H1 (cell line): ENCODE measurements around the gene SLC66A2. TPM values are rescaled to one million over a fixed set of nuclear protein-coding genes. Genes with fewer than 3 reads are reported as not detected.

Source experiments
- CTCF ChIA-PET: fragments of 300-600 bp; sonication (Branson Sonifier 250); formaldehyde crosslinking; loops from one replicate; lab custom pipeline; 2021; ENCODE audit not compliant: partially characterized antibody; lab: Charles Lee
- POLR2A ChIA-PET: fragments of 300-600 bp; sonication (Branson Sonifier 250); formaldehyde crosslinking; loops from one replicate; lab custom pipeline; 2021; ENCODE audit warnings: inconsistent platforms; ENCODE audit not compliant: partially characterized antibody; lab: Charles Lee
- DNase-seq, 2 experiments: peaks; one replicate each; pipeline versions ENCODE4 v3.0.0 to v3.0.0-alpha.2; 2010 to 2022; ENCODE audit warnings: low spot score in 2 of 2, low read depth in 1 of 2, mixed read lengths in 1 of 2
- FAIRE-seq: peaks from 2 replicates; lab custom pipeline; 2011; peaks lifted over from hg19 to GRCh38; lab: Jason Lieb, UNC
- H2AFZ ChIP-seq: 2 replicates; pipeline ENCODE4 v1.8.1; 2012; ENCODE audit warnings: low read length, inconsistent platforms
- H2AK5ac ChIP-seq: 2 replicates; pipeline ENCODE4 v1.6.1; 2013; ENCODE audit warnings: low read depth, low read length
- H2BK120ac ChIP-seq: replicated peaks from 2 replicates; pipeline ENCODE3; 2013; ENCODE audit warnings: low read depth, low read length, inconsistent platforms
- H2BK12ac ChIP-seq: 2 replicates; pipeline ENCODE4 v1.6.1; 2013; ENCODE audit warnings: low read depth, low read length
- H2BK15ac ChIP-seq: 2 replicates; pipeline ENCODE4 v1.6.1; 2013; ENCODE audit warnings: low read length
- H2BK20ac ChIP-seq: 2 replicates; pipeline ENCODE4 v1.6.1; 2013; ENCODE audit warnings: low read length
- H2BK5ac ChIP-seq: 2 replicates; pipeline ENCODE4 v1.6.1; 2013; ENCODE audit warnings: low read depth, low read length
- H3K14ac ChIP-seq: 2 replicates; pipeline ENCODE4 v1.6.1; 2013; ENCODE audit warnings: inconsistent platforms; ENCODE audit not compliant: insufficient read length
- H3K18ac ChIP-seq: 2 replicates; pipeline ENCODE4 v1.6.1; 2013; ENCODE audit warnings: low read length; ENCODE audit errors: extremely low read depth
- H3K23ac ChIP-seq: 2 replicates; pipeline ENCODE4 v1.6.1; 2013; ENCODE audit warnings: inconsistent platforms; ENCODE audit not compliant: insufficient read length
- H3K23me2 ChIP-seq: 2 replicates; pipeline ENCODE4 v1.6.1; 2013; ENCODE audit warnings: low read depth, low read length
- H3K27ac ChIP-seq: 2 replicates; pipeline ENCODE4 v1.6.1; 2011; ENCODE audit warnings: low read depth, low read length, inconsistent platforms
- H3K27me3 ChIP-seq, 4 experiments: replicated peaks in 1 of 4; 1 replicate in 1 of 4; 2 replicates in 3 of 4; pipeline versions ENCODE4 v1.6.1 to v1.8.1; 2011 to 2013; ENCODE audit warnings: low read length in 3 of 4, mild to moderate bottlenecking in 3 of 4, inconsistent platforms in 2 of 4, mixed read lengths in 2 of 4, moderate library complexity in 1 of 4; ENCODE audit not compliant: control insufficient read depth in 3 of 4, insufficient read depth in 3 of 4; ENCODE audit errors: extremely low read depth in 1 of 4
- H3K36me3 ChIP-seq, 4 experiments: 2 replicates each; pipeline versions ENCODE4 v1.6.1 to v1.8.1; 2011 to 2013; ENCODE audit warnings: mild to moderate bottlenecking in 4 of 4, low read length in 3 of 4, moderate library complexity in 2 of 4, control low read depth in 1 of 4, inconsistent platforms in 1 of 4; ENCODE audit not compliant: insufficient read depth in 4 of 4, control insufficient read depth in 2 of 4
- H3K4ac ChIP-seq: replicated peaks from 2 replicates; pipeline ENCODE3; 2013; ENCODE audit warnings: low read length, low read depth, mixed read lengths, inconsistent platforms; ENCODE audit not compliant: insufficient read length
- H3K4me1 ChIP-seq, 4 experiments: replicated peaks in 1 of 4; 1 replicate in 1 of 4; 2 replicates in 3 of 4; pipeline versions ENCODE4 v1.6.1 to v1.8.1; 2011 to 2013; ENCODE audit warnings: low read length in 3 of 4, inconsistent platforms in 2 of 4, mixed read lengths in 1 of 4; ENCODE audit not compliant: insufficient read depth in 4 of 4, control insufficient read depth in 3 of 4
- H3K4me2 ChIP-seq, 2 experiments: 2 replicates each; pipeline versions ENCODE4 v1.6.1 to v1.8.1; 2011 to 2013; ENCODE audit warnings: low read depth in 2 of 2, low read length in 2 of 2, control low read depth in 1 of 2, inconsistent platforms in 1 of 2, mild to moderate bottlenecking in 1 of 2; ENCODE audit not compliant: insufficient read depth in 1 of 2
- H3K4me3 ChIP-seq, 4 experiments: fragments of 200-600, 300-600 bp in 1 of 4; sonication (generic), shearing (Covaris generic), sonication (Bioruptor Twin) in 1 of 4; 2 replicates each; pipeline versions ENCODE4 v1.5.1 to v1.8.1; 2011 to 2016; ENCODE audit warnings: low read length in 4 of 4, low read depth in 3 of 4, control low read depth in 2 of 4, inconsistent platforms in 2 of 4, mild to moderate bottlenecking in 2 of 4, mixed read lengths in 1 of 4, moderate library complexity in 1 of 4; ENCODE audit not compliant: insufficient read depth in 2 of 4; ENCODE audit errors: extremely low read depth in 1 of 4
- H3K56ac ChIP-seq: replicated peaks from 2 replicates; pipeline ENCODE3; 2013; ENCODE audit warnings: low read depth, mild to moderate bottlenecking, mixed read lengths, low read length, inconsistent platforms; ENCODE audit not compliant: insufficient read length
- H3K79me1 ChIP-seq: 2 replicates; pipeline ENCODE4 v1.6.1; 2013; ENCODE audit warnings: low read depth, low read length, control low read depth
- H3K79me2 ChIP-seq, 2 experiments: 2 replicates each; pipeline versions ENCODE4 v1.6.1 to v1.8.1; 2012 to 2013; ENCODE audit warnings: low read length in 2 of 2, mild to moderate bottlenecking in 2 of 2, inconsistent platforms in 1 of 2; ENCODE audit not compliant: insufficient read depth in 2 of 2, control insufficient read depth in 1 of 2
- H3K9ac ChIP-seq, 4 experiments: replicated peaks in 1 of 4; 1 replicate in 1 of 4; 2 replicates in 3 of 4; pipeline versions ENCODE4 v1.6.1 to v1.8.1; 2011 to 2013; ENCODE audit warnings: low read depth in 3 of 4, low read length in 3 of 4, control low read depth in 2 of 4, mild to moderate bottlenecking in 2 of 4, moderate library complexity in 2 of 4, inconsistent platforms in 1 of 4; ENCODE audit errors: extremely low read depth in 1 of 4
- H3K9me3 ChIP-seq, 2 experiments: 2 replicates each; pipeline versions ENCODE4 v1.6.1 to v1.8.1; 2012 to 2013; ENCODE audit warnings: mild to moderate bottlenecking in 2 of 2, moderate library complexity in 2 of 2, control low read depth in 1 of 2, inconsistent platforms in 1 of 2, low read depth in 1 of 2, low read length in 1 of 2, mixed read lengths in 1 of 2; ENCODE audit not compliant: insufficient read depth in 2 of 2
- H4K20me1 ChIP-seq, 2 experiments: replicated peaks in 1 of 2; 2 replicates each; pipeline versions ENCODE3 to v1.8.1; 2011 to 2013; ENCODE audit warnings: inconsistent platforms in 2 of 2, low read length in 2 of 2, mild to moderate bottlenecking in 1 of 2; ENCODE audit not compliant: insufficient read depth in 2 of 2, control insufficient read depth in 1 of 2
- H4K5ac ChIP-seq: 2 replicates; pipeline ENCODE4 v1.6.1; 2013; ENCODE audit warnings: low read length, low read depth, mixed read lengths, inconsistent platforms; ENCODE audit not compliant: insufficient read length
- H4K8ac ChIP-seq: 2 replicates; pipeline ENCODE4 v1.8.0; 2013; ENCODE audit warnings: mild to moderate bottlenecking, moderate library complexity, low read length, inconsistent platforms; ENCODE audit not compliant: insufficient read depth; ENCODE audit errors: extremely low read depth
- H4K91ac ChIP-seq: replicated peaks from 2 replicates; pipeline ENCODE3; 2013; ENCODE audit warnings: low read length, mixed read lengths, inconsistent platforms; ENCODE audit not compliant: insufficient read length
- CBX5 ChIP-seq: fragments of 300-800, 300-1000 bp; sonication (generic); IDR thresholded peaks from 2 replicates; pipeline ENCODE4 v1.7.1; 2016; ENCODE audit warnings: antibody characterized with exemption, low read length, low read depth
- JUN ChIP-seq: IDR thresholded peaks from 2 replicates; pipeline ENCODE4 v1.6.1; 2011; ENCODE audit warnings: low read depth, mild to moderate bottlenecking, improper control_type of control experiment, low read length
- MAX ChIP-seq: IDR thresholded peaks from 2 replicates; pipeline ENCODE4 v1.6.1; 2012; ENCODE audit warnings: inconsistent platforms
- RBBP5 ChIP-seq: IDR thresholded peaks from 2 replicates; pipeline ENCODE4 v1.7.1; 2012; ENCODE audit warnings: low read depth, mild to moderate bottlenecking, inconsistent platforms, low read length, moderate library complexity, borderline replicate concordance
- SRF ChIP-seq: IDR thresholded peaks from 2 replicates; pipeline ENCODE4 v1.6.1; 2011; ENCODE audit warnings: mild to moderate bottlenecking, low read depth, low read length, moderate library complexity
- TCF12 ChIP-seq: IDR thresholded peaks from 2 replicates; pipeline ENCODE4 v1.6.1; 2011; ENCODE audit warnings: low read depth, mild to moderate bottlenecking, low read length
- YY1 ChIP-seq: IDR thresholded peaks from 2 replicates; pipeline ENCODE4 v1.6.1; 2011; ENCODE audit warnings: low read depth, mild to moderate bottlenecking, low read length
- WGBS, 2 experiments: shearing (Covaris generic) in 1 of 2; methylation state at CpG; one replicate each; pipeline versions ENCODE4 v1.1.6 to v1.1.7; 2013 to 2015; ENCODE audit warnings: low lambda C conversion rate in 2 of 2, mixed read lengths in 2 of 2, inconsistent platforms in 1 of 2, low coverage in 1 of 2, missing lambda C conversion rate in 1 of 2; ENCODE audit not compliant: insufficient replicate concordance in 2 of 2, insufficient coverage in 1 of 2, insufficient read length in 1 of 2; ENCODE audit errors: extremely low coverage in 1 of 2, missing lambda C conversion rate in 1 of 2; 5-methylcytosine and 5-hydroxymethylcytosine counted together
- polyA plus RNA-seq, 7 experiments: library from polyadenylated mRNA; depleted of rRNA in 3 of 7; stranded (reverse) in 5 of 7; unstranded in 2 of 7; fragments of >200 nt in 5 of 7; fragments of 200-250 nt in 2 of 7; gene quantifications; 1 replicate in 5 of 7; 2 replicates in 1 of 7; 4 replicates in 1 of 7; pipeline versions ENCODE4 v1.2.1 to v1.2.3, GENCODE V29; 2011 to 2013; ENCODE audit warnings: missing spikeins in 2 of 7, mixed read lengths in 2 of 7
- total RNA-seq: library from RNA; stranded (reverse); fragmentation: NEBNext Ultra II Directional; extraction: Animal tissue kit (Norgen Biotek cat#: 25700); gene quantifications from 2 replicates; pipeline ENCODE4 v1.2.1, GENCODE V29; 2021

SLC66A2 gene
- total and polyA plus RNA-seq, 2 of the 8 experiments (the other 6 are each of a cell fraction or from before 2014, with no cell fraction given): 15.0 to 18.9 TPM

- no peak overlapping the region for H3K23ac ChIP-seq
- no peak overlapping the region for H3K56ac ChIP-seq
- H3K27ac ChIP-seq: no peak overlapping the region
- H4K20me1 ChIP-seq: peaks cover 0 to 1% of the 10 kb centered on the region in 2 experiments
- no peaks in the 10 kb centered on the region for H3K79me2 ChIP-seq
- H2BK12ac ChIP-seq: no peak overlapping the region
- no peak overlapping the region for H2AK5ac ChIP-seq
- H3K4ac ChIP-seq: no peak overlapping the region
- H3K79me1 ChIP-seq: no peaks in the 10 kb centered on the region
- no peak overlapping the region for H2BK120ac ChIP-seq
- H3K9me3 ChIP-seq: peaks cover 30 to 79% of the 10 kb centered on the region in 2 experiments
- H2BK20ac ChIP-seq: no peak overlapping the region
- POLR2A ChIA-PET: no interaction called here
- no peak overlapping the region for H2BK15ac ChIP-seq
- FAIRE-seq (no peak), DNase-seq (no peak)
- H2BK5ac ChIP-seq: no peak overlapping the region
- no peak overlapping the region for H3K4me2 ChIP-seq
- H3K27me3 ChIP-seq: peaks cover 0 to 2% (median 0%) of the 10 kb centered on the region in 4 experiments; a peak in 1 of 7 replicates
- no peak overlapping the region for H4K91ac ChIP-seq
- H4K5ac ChIP-seq: no peak overlapping the region
- no peaks in the 10 kb centered on the region for H3K4me1 ChIP-seq
- no peak overlapping the region for H3K14ac ChIP-seq
- no peak overlapping the region for H4K8ac ChIP-seq
- TF ChIP-seq YY1: no peak
- TF ChIP-seq JUN: no peak
- no peak for TF ChIP-seq SRF
- no peak for TF ChIP-seq TCF12
- TF ChIP-seq MAX: no peak
- TF ChIP-seq CBX5: no peak
- TF ChIP-seq RBBP5: no peak
- TF ChIP-seq, all 59 proteins: peak for 0
- H3K4me3 ChIP-seq: no peak overlapping the region
- H3K23me2 ChIP-seq: no peaks in the 10 kb centered on the region
- CTCF ChIA-PET: no interaction called here
- no peak overlapping the region for H3K9ac ChIP-seq
- peaks cover 0 to 25% (median 0%) of the 10 kb centered on the region in 4 experiments; a peak in 3 of 8 replicates for H3K36me3 ChIP-seq
- H2AFZ ChIP-seq: no peak overlapping the region
- H3K18ac ChIP-seq: no peak overlapping the region
- 89% methylated on average over 27 of the region's 28 CpGs; no CpG with 5 or more reads in 1 of the 2 experiments for WGBS, 2 experiments
Observed at GRCh38 chr18:79900610-79901570, 50.6 kb downstream of the SLC66A2 start.
